ENCODE data around the gene GAS1.
A peak's percentile ranks its signal among the peaks of the same experiment; 100 is the strongest.

GAS1 gene

GRCh38 chr9:86926145-86926544 lies 21.2 kb downstream of the GAS1 start:
- DNase-seq = no peak

DNA sequence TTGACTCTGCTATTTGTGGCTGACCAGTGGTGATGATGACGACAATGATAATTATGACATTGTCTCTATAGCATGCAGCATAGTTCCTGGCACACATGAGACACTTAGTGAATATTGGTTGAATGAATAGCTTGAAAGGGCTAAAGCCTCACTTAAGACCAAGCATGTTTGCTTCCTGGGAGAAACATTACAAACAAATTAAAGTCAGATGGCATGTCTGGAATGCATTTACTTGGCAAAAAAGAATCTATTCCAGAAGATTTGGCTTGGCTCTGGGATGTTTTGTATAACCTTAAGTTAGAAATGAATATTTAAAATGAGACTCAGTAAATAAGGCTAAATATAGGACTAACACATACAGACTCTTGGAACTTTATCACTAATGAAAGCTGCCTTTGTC lies 21.6 kb downstream of the GAS1 start:
- DNase-seq = no peak

DNA sequence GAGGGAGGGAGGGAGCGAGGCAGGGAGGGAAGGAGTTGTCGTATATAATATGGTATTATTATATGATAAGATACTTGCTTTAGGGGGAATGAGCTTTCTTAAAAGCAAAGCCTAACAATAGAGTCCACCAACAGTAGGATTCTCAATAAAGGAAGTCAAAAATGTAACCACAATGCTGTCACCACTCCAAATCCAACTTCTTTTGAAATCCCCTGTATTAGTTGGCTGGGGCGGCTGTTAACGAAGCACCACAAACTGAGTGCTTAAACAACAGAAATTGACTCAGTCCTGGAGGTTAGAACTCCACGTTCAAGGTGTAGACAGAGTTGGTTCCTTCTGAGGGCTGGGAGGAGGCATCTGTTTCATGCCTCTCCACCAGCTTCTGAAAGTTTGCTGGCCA lies 23.1 kb downstream of the GAS1 start:
- DNase-seq = no peak

- DNase-seq = no peak
These were observed 26.0 kb downstream of the GAS1 start for GRCh38 chr9:86921151-86921923.

DNA sequence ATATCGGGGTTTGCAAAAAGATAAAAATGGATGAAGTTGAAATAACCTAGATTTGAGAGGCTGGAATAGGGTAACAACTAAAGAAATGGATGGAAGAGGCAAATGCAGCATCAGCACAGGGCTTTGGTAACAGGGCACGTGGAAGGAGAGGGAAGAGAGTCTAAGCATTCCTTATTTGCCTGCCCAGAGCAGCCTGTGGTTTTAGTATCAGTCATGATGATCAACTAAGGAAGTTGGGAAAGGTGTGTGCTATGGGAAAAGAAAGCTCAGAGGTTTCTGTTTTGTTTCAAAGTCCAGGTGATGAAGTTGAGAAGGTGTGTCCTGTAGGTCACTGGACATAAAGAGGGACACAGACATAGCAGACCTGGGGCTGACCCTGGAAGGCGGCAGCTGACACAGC lies 28.8 kb downstream of the GAS1 start:
- no peak for DNase-seq

DNA sequence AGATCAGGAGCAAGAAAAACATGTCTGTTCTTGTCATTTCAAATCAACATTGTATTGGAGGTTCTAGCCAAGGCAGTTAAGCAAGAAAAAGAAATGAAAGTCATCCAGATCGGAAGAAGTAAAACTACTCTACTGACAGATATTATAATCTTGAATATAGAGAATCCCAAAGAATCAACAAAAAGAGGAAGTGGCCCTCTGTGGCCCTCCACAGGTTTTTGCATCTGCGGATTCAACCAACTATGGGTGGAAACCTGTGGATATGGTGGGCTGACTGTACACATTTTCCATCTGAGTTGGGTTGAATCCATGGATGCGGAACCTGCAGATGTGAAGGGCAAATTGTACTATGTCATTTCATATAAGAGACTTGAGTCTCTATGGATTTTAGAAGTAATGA lies 35.1 kb downstream of the GAS1 start:
- DNase-seq = no peak

GRCh38 chr9:86909388-86909787 lies 37.9 kb downstream of the GAS1 start:
- DNase-seq = no peak

- peak in 1 of 56 donors; percentile 0 for DNase-seq
These were observed 39.0 kb downstream of the GAS1 start for GRCh38 chr9:86908261-86908660.

- no peak for DNase-seq
These were observed 40.0 kb downstream of the GAS1 start for GRCh38 chr9:86907346-86907745.

DNA sequence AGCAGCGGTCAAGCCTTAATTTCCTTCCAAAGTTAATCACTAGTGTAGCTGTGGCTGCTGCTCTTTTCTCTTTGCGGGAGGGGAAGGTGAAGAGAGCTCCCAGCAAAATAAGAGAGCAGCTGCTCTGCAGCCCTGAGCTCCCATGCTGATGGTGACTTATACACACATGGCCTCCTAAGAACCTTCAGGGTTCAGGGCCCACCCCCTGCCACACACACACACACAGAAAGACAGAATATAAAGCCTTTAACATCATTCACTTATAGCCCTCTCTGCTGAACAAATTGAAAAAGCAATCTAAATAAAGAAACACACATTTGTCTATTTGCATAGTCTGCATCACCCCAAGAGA lies 43.6 kb downstream of the GAS1 start:
- no peak for DNase-seq

DNA sequence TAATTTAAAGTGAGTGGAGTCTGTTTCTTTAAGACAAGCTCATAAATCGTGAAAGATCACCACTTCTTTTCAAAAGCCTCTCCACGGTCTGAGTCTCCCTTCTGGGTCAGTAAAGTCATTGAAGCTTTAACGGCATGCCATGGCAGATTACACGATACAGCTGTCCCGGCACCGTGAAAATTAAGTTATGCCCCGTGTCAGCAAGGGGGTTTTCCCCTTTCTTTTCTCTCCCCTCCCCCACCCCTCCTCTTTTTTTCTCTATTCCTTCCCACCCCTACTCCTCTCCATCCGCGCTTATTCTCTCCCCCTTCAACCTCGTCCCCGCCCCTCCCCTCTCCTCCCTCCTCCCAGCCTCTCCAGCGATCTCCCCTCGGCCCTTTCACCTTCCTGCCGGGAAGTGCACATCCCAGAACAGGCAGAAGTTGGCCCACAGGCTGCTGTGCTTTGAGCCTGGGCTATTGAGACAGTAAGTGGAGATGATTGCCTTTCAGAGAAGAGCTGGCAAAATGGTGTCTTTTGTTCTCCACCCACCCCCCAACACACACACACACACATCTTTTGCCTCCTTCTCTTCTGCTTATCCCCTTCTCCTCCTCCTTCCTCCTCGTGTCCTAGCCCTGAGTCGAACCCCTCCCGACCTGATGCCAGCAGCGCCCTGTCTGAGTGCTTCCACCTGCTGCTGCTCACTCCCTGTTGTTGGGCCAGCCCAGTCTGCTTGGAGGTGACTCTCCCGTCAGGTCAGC lies 44.1 kb downstream of the GAS1 start:
- no peak for DNase-seq

DNA sequence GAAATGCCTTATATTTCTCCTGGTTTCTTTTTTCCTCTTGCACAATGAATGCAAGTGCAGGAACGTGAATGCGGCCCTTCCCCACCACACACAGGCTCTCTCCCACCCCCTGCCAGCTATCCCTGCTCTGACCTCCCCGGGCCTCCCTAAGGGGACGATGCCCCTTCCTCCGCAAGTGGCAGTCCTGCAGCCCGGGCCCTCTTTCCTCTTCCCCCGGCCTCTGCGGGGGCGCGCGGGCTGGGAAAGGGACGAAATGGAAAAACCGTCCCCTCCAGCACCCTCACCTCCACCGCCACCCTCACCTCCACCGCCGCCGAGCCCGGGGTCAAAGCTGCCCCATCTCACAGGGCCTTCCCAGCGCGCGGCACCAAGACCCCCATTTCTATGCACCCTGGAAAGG lies 44.7 kb downstream of the GAS1 start:
- no peak for DNase-seq

GRCh38 chr9:86902176-86902575 lies 45.1 kb downstream of the GAS1 start:
- no peak for DNase-seq

DNA sequence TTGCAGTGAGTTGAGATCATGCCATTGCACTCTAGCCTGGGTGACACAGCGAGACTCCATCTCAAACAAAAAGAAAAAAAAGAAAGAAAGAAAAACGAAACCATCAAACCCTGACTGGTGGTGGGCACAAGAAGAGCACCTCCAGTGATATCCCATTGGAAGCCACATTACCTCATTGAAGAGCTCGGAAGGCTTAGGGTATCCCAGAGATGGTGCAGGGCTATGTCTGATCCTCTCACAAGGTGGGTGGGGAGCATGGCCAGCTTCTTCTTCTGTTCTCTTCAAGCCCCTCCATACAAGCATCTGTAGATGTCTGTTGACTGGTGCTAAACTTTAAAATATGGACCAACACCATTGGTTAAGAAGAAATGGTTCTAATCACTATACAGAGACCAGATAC lies 45.8 kb downstream of the GAS1 start:
- no peak for DNase-seq

Data from nucleus accumbens (tissue), 56 donors.